HG03571 (cell line): ENCODE measurements around the gene PUS1.

Source experiments
- ATAC-seq: cut with Tn5 transposase; IDR thresholded peaks from one replicate; pipeline ENCODE4 v1.9.1; 2021; ENCODE audit not compliant: unreplicated experiment

The PUS1 gene

GRCh38 chr12:131902332-131903241 lies 26.5 kb upstream of the PUS1 start:
- ATAC-seq = no peak

- no peak for ATAC-seq
These were observed 25.5 kb upstream of the PUS1 start for GRCh38 chr12:131903270-131904255.

DNA sequence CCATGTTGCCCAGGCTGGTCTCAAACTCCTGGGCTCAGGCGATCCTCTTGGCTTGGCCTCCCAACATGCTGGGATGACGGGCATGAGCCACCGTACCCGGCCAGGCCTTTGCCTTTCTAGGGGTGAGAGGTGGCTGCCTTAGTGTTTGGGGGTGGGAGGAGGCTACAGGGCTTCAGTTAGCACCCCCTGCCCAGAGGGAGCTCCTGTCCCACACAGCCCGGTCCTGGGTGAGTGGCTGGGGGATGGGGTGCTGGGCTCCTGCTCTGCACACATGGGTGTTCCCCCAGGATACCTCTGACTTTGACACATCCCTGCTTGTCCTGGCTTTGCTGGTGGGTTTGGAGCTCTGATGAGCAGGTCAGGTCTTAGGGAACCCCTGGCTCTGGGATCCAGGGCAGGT lies 24.7 kb upstream of the PUS1 start:
- no peak for ATAC-seq

GRCh38 chr12:131905081-131905629 lies 23.9 kb upstream of the PUS1 start:
- ATAC-seq = no peak

DNA sequence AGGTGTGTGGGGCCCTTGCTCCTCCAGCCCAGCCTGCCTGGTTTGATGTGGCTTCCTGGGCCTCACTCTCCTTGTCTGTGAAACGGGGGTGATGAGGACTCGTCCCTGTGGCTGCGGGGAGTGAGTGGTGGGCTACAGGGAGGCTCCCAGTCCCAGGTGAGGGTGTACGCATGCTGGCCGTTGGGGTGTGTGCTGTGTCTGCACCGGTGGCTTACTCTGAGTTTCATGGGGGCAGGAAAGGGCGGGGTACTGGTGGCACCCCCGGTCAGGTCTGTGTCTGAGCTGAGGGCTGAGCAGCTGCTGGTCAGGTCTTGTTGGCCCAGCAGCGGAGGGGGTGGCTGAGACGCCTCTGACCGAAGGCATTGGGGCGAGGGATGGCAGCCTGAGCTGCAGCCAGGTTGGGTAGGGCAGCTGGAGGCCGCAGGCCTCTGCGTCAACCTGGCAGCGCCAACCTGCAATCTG lies 23.4 kb upstream of the PUS1 start:
- ATAC-seq = no peak

DNA sequence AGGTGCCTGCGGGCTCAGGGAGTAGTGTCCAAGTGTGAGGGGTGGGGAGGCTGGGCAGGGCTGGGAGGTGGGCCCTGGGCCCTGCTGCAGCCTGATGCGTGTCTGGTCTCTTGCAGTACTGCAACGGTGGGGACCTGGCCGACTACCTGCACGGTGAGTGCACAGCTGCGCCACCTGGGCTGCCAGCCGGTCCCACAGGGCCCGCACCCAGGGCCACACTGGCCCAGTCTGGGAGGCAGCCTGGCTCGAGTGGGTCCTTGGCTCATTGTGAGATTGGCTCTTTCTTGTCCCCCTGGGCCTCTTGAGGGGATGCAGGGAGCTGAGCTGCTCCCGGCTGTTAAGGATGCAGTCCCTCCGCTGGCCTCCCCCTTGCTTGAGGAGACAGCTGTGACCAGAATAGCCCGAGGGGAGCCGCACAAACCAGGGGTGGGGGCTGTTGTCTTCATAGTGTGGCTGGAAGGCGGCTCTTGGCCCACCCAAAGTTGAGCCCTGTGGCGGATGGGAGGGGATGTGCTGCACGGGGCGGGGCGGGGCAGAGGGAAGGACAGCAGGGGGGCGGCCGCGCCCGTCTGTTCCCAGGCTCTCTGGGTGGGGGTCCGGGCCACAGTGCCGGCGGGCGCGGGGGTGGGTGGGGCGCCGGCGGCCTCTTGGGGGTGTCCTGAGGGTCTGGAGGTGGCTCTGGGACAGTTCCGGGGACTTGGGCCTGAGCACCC lies 21.5 kb upstream of the PUS1 start:
- ATAC-seq = no peak

GRCh38 chr12:131908092-131909080 lies 20.7 kb upstream of the PUS1 start:
- ATAC-seq = no peak

DNA sequence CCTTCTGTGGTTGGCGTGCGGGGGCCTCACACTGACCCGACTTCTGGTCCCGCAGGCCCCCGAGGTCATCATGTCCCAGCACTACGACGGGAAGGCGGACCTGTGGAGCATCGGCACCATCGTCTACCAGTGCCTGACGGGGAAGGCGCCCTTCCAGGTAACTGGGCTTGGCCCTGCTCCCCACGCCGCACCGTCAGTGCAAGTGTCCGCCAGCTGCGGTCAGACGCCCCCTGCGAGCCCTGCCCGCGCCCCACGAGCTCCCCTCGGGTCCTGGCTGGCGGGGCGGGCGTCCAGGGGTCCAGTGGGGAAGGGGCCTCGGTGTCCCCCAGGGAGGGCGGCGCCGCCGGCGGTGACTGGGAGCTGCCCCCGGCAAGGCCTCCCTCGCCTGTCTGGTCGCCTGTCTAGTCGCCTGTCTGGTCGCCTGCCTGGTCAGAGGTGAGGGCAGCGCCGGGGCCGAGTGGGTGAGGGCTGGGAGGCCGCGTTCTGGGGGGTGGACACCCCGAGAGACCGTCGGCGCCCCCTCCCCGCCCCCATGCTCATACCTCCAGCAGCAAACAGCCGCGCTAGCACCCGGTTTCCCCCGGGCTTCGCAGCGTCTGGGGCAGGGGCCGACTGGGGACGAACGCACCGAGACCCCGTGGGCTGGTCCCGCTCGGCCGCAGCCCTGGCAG lies 19.9 kb upstream of the PUS1 start:
- no peak for ATAC-seq

DNA sequence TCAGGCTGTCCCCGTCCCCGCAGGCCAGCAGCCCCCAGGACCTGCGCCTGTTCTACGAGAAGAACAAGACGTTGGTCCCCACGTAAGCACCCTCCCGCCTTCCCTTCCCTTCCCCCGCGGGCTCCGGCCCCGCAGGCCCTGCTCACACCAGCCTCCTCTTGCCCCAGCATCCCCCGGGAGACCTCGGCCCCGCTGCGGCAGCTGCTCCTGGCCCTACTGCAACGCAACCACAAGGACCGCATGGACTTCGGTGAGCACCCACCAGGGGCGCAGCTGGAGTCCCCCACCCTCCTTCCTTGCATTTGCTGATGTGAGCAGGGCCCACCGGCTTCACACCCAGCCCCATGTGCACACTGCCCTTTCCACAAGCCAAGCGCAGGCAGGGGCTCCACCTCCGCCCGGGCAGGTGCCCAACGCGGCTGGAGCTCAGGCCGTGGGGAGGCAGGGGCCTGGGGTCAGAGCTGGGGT lies 19.3 kb upstream of the PUS1 start:
- no peak for ATAC-seq

DNA sequence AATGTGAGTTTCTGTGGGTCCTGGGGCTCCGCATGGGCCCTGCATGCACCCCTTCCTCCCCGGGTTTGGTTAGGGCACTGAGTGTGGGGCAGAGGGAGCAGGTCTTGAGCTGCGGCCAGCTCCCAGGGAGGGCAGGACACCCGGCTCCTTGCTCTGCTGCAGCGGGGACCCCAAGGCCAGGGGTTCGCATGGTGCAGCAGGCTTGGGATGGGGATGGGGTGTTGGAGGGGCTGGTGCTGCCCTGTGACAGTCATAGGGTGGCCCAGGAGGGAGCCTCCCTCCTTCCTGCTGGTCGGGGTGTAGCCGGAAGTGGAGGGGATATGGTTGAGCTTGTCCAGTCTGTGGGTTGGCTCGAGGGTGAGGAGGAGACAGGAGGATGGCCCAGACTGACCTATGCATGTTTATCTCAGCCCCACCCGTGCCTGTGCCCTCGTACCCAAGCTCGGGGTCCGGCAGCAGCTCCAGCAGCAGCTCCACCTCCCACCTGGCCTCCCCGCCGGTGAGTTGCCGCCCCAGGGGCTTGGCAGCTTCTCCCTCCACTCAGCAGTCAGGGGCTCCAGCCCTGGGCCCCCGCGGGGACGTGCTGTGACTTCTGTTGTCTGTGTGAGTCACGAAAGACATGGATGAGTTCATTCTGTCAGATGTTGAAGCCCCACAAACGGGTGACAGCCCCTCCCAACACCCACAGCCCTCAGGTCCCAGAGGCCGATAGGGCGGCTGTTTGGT lies 18.6 kb upstream of the PUS1 start:
- ATAC-seq = no peak

GRCh38 chr12:131911028-131911650 lies 17.9 kb upstream of the PUS1 start:
- no peak for ATAC-seq

GRCh38 chr12:131911851-131912477 lies 17.1 kb upstream of the PUS1 start:
- no peak for ATAC-seq

DNA sequence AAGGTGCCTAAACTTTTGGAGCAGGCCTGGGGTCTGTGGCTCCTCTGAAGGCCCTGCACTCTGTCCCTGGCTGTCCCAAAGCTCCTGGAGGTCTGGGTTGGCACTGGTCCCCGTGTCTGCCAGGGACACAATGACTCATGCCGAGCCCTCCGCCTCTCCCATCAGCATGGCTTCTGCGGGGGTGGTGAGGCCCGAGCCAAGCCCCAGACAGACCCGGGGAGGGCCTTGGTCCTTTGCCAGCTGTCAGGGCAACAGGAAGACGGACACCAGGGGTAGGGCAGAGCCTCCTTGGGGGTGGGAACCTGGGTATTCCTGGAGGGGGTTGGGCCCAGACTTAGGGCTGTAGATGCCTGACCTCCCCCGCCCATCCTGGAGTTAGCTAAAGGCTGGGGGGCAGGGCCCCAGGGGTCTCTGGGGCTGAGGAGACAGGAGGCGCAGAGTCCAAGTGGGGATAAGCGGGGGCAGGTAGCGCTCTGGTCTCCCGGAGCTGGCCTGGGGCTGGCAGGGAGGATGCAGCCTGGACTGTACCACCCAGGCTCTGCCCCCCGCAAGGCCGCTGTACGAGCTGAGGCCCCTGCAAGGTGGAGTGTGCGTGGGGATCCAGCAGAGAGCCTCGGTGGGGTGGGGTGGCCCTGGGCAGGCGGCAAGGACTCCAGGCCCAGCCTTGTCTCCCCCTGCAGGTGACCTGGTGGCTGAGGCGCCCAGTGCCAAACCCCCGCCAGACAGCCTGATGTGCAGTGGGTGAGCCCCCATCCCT lies 16.4 kb upstream of the PUS1 start:
- ATAC-seq = no peak

- ATAC-seq = no peak
These were observed 15.4 kb upstream of the PUS1 start for GRCh38 chr12:131913666-131914065.

DNA sequence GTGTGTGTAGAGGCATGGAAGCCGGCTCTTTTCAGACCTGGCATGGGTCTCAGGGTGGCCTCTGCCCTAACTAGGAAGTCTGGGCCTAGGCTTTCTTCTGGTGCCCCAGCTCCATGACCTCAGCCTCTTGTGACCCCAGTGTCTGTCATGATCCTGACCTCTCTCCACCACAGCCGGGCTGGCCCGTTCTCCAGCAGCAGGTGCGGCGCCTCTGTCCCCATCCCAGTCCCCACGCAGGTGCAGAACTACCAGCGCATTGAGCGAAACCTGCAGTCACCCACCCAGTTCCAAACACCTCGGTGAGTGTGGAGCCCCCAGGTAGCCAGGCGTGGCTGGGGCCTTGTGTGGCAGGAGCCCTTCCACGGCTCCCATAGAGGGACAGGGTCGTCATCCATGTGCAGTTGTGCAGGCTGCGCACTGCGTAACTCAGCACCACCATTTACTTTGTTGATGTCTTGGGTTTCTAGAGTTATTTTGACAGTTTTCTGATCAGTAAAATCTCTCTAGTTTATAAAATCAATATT lies 14.8 kb upstream of the PUS1 start:
- ATAC-seq = no peak

- no peak for ATAC-seq
These were observed 13.9 kb upstream of the PUS1 start for GRCh38 chr12:131915000-131915689.
